ENCODE data around the gene EXPH5. TPM values are rescaled to one million over a fixed set of nuclear protein-coding genes. Genes with fewer than 3 reads are reported as not detected.

The EXPH5 gene
- total and polyA plus RNA-seq, 9 of the 15 experiments (the other 6 are each of a cell fraction or from before 2014, with no cell fraction given): 1.3 to 8.5 (median 4.8) TPM

GRCh38 chr11:108561535-108561991 lies 32.0 kb downstream of the EXPH5 start:
- Histone ChIP-seq H3K9me1 (ENCODE audit: control insufficient read depth, insufficient read depth, low read length) (no peaks in the 10 kb centered on the region), H4K20me1 (replicated peaks; ENCODE audit: control insufficient read depth, insufficient read depth, low read length) (no peaks in the 10 kb centered on the region), H3K27ac (ENCODE audit: extremely low read depth, low read depth, low read length) (no peak overlapping the region), H3K4me2 (ENCODE audit: insufficient read depth, low read length) (no peak overlapping the region), H3K27me3 (ENCODE audit: control insufficient read depth in 2 of 2, insufficient read depth in 2 of 2, low read length in 2 of 2) (no peaks in the 10 kb centered on the region), H2AFZ (ENCODE audit: low read depth, low read length) (no peak overlapping the region), H3K9ac (ENCODE audit: insufficient read depth in 1 of 2, low read depth in 2 of 2, low read length in 2 of 2) (no peak overlapping the region), H3K9me3 (replicated peaks; ENCODE audit: control insufficient read depth, insufficient read depth, low read depth, low read length) (no peaks in the 10 kb centered on the region), H3K4me1 (replicated peaks in 1 of 2; ENCODE audit: control insufficient read depth in 2 of 2, insufficient read depth in 2 of 2, low read length in 2 of 2) (peaks cover 4 to 9% of the 10 kb centered on the region in 2 experiments; a peak in 2 of 5 replicates), H3K36me3 (ENCODE audit: control insufficient read depth, insufficient read depth, low read length) (peaks cover 6% of the 10 kb centered on the region), H3K4me3 (no peak overlapping the region), H3K79me2 (ENCODE audit: control insufficient read depth, insufficient read depth, low read length) (no peaks in the 10 kb centered on the region)
- ATAC-seq: no peak
- DNase-seq (ENCODE audit: extremely low read depth in 1 of 4, low spot score in 3 of 4): no peak
- WGBS (ENCODE audit: insufficient coverage, low coverage, missing lambda C conversion rate): 36% methylated on average over 3 of the region's 3 CpGs
- no TSS peak for BruUV-seq (replicated peaks)
- intact Hi-C loops (cut with micrococcal nuclease) (no loop called here), in situ Hi-C loops (cut with MboI) (no loop called here)
- TF ChIP-seq ZNF717 (CRISPR knock-in tag; IDR thresholded peaks at IDR 0.05) (no peak), THAP12 (CRISPR knock-in tag; IDR thresholded peaks at IDR 0.05) (no peak), FOXJ3 (CRISPR knock-in tag; IDR thresholded peaks at IDR 0.05) (no peak), FOXK2 (conservative IDR thresholded peaks at IDR 0.05 in 1 of 2, IDR thresholded peaks at IDR 0.05 in 1 of 2; ENCODE audit: low read depth in 2 of 2) (no peak), GTF2E2 (tag; IDR thresholded peaks at IDR 0.05) (no peak)
- POLR2A ChIA-PET: interaction anchor here (0.8 kb wide), 1 partner anchor 9 kb away, joined by 4 read pairs; no protein-coding TSS in a partner anchor
- CTCF ChIA-PET (ENCODE audit: low intra/inter-chr PET ratio): no interaction called here
- FAIRE-seq: no peak
